Stimulated activated effector memory CD8-positive, alpha-beta T cell treated with anti-CD3 and anti-CD28 coated beads, Interleukin-12 subunit alpha, Interleukin-12 subunit beta, amount 100 ng/mL, for 72 hours (primary cell): ENCODE measurements around the gene CEMP1.

Experiments used
- ATAC-seq: fragments of 150-1000 bp; cut with Tn5 transposase; 2 replicates; pipeline ENCODE4 v1.10.0; 2021
- DNase-seq, 2 donors: peaks; one replicate each; pipeline ENCODE4 v3.0.0; 2021 to 2022; ENCODE audit warnings: low spot score in 2 of 2
- H3K27ac Mint-ChIP-seq: one replicate; pipeline ENCODE4 v1.8.0; 2022; ENCODE audit warnings: mild to moderate bottlenecking, mixed read lengths
- H3K36me3 Mint-ChIP-seq: one replicate; pipeline ENCODE4 v1.8.0; 2022; ENCODE audit warnings: mild to moderate bottlenecking, mixed read lengths
- H3K4me1 Mint-ChIP-seq: one replicate; pipeline ENCODE4 v1.8.0; 2022; ENCODE audit warnings: mixed read lengths
- H3K4me3 Mint-ChIP-seq: one replicate; pipeline ENCODE4 v1.8.0; 2022; ENCODE audit warnings: mild to moderate bottlenecking, mixed read lengths
- H3K9me3 Mint-ChIP-seq: one replicate; pipeline ENCODE4 v1.8.0; 2022; ENCODE audit warnings: mixed read lengths

The CEMP1 gene

GRCh38 chr16:2501946-2502895 is 29.0 kb downstream of the CEMP1 start:
- DNase-seq: no peak
- no peaks in the 10 kb centered on the region for H3K9me3 Mint-ChIP-seq
- H3K4me1 Mint-ChIP-seq: no peaks in the 10 kb centered on the region
- no peak for ATAC-seq
- H3K27ac Mint-ChIP-seq: no peak overlapping the region
- no peak overlapping the region for H3K4me3 Mint-ChIP-seq
- H3K36me3 Mint-ChIP-seq: peaks cover 7% of the 10 kb centered on the region

GRCh38 chr16:2500918-2501750 is 30.1 kb downstream of the CEMP1 start:
- H3K9me3 Mint-ChIP-seq: no peaks in the 10 kb centered on the region
- ATAC-seq (peak; percentile 90), DNase-seq (peak; percentile 87 to 91)
- H3K4me3 Mint-ChIP-seq: no peak overlapping the region
- peaks cover 7% of the 10 kb centered on the region for H3K36me3 Mint-ChIP-seq
- no peaks in the 10 kb centered on the region for H3K4me1 Mint-ChIP-seq
- H3K27ac Mint-ChIP-seq: no peak overlapping the region

GRCh38 chr16:2500430-2500917 is 30.7 kb downstream of the CEMP1 start:
- DNase-seq (no peak), ATAC-seq (no peak)
- H3K36me3 Mint-ChIP-seq: peaks cover 7% of the 10 kb centered on the region
- no peak overlapping the region for H3K4me3 Mint-ChIP-seq
- no peaks in the 10 kb centered on the region for H3K9me3 Mint-ChIP-seq
- H3K4me1 Mint-ChIP-seq: no peaks in the 10 kb centered on the region
- no peak overlapping the region for H3K27ac Mint-ChIP-seq

GRCh38 chr16:2499890-2500429 is 31.2 kb downstream of the CEMP1 start:
- Mint-ChIP-seq H3K4me1 (no peaks in the 10 kb centered on the region), H3K9me3 (no peaks in the 10 kb centered on the region), H3K36me3 (peaks cover 7% of the 10 kb centered on the region), H3K4me3 (no peak overlapping the region), H3K27ac (no peak overlapping the region)
- ATAC-seq: no peak
- no peak for DNase-seq

- ATAC-seq (no peak), DNase-seq (no peak)
- H3K4me3 Mint-ChIP-seq: no peak overlapping the region
- H3K4me1 Mint-ChIP-seq: no peaks in the 10 kb centered on the region
- no peaks in the 10 kb centered on the region for H3K9me3 Mint-ChIP-seq
- H3K27ac Mint-ChIP-seq: no peak overlapping the region
- H3K36me3 Mint-ChIP-seq: peaks cover 7% of the 10 kb centered on the region
Observed at GRCh38 chr16:2499454-2499853, 31.8 kb downstream of the CEMP1 start.

- Mint-ChIP-seq H3K27ac (no peak overlapping the region), H3K4me1 (no peaks in the 10 kb centered on the region), H3K9me3 (no peaks in the 10 kb centered on the region), H3K4me3 (no peak overlapping the region), H3K36me3 (peaks cover 7% of the 10 kb centered on the region)
- no peak for ATAC-seq
- no peak for DNase-seq
Observed at GRCh38 chr16:2498531-2499253, 32.5 kb downstream of the CEMP1 start.

- no peak for DNase-seq
- H3K27ac Mint-ChIP-seq: no peak overlapping the region
- H3K4me3 Mint-ChIP-seq: no peak overlapping the region
- H3K36me3 Mint-ChIP-seq: peaks cover 7% of the 10 kb centered on the region
- H3K4me1 Mint-ChIP-seq: no peaks in the 10 kb centered on the region
- no peak for ATAC-seq
- no peaks in the 10 kb centered on the region for H3K9me3 Mint-ChIP-seq
Observed at GRCh38 chr16:2497695-2498484, 33.3 kb downstream of the CEMP1 start.

- H3K9me3 Mint-ChIP-seq: no peaks in the 10 kb centered on the region
- H3K36me3 Mint-ChIP-seq: peaks cover 7% of the 10 kb centered on the region
- H3K4me3 Mint-ChIP-seq: no peak overlapping the region
- no peak for DNase-seq
- no peak overlapping the region for H3K27ac Mint-ChIP-seq
- no peak for ATAC-seq
- no peaks in the 10 kb centered on the region for H3K4me1 Mint-ChIP-seq
Observed at GRCh38 chr16:2497116-2497630, 34.0 kb downstream of the CEMP1 start.

- DNase-seq (no peak), ATAC-seq (no peak)
- no peak overlapping the region for H3K4me3 Mint-ChIP-seq
- peaks cover 7% of the 10 kb centered on the region for H3K36me3 Mint-ChIP-seq
- H3K9me3 Mint-ChIP-seq: no peaks in the 10 kb centered on the region
- H3K27ac Mint-ChIP-seq: no peak overlapping the region
- H3K4me1 Mint-ChIP-seq: no peaks in the 10 kb centered on the region
Observed at GRCh38 chr16:2496223-2497115, 34.7 kb downstream of the CEMP1 start.

- Mint-ChIP-seq H3K9me3 (no peaks in the 10 kb centered on the region), H3K4me3 (no peak overlapping the region), H3K36me3 (peaks cover 7% of the 10 kb centered on the region), H3K4me1 (no peaks in the 10 kb centered on the region), H3K27ac (no peak overlapping the region)
- DNase-seq: no peak
- no peak for ATAC-seq
Observed at GRCh38 chr16:2495041-2495440, 36.2 kb downstream of the CEMP1 start.

- no peak for DNase-seq
- no peak for ATAC-seq
- peaks cover 7% of the 10 kb centered on the region for H3K36me3 Mint-ChIP-seq
- H3K9me3 Mint-ChIP-seq: no peaks in the 10 kb centered on the region
- no peak overlapping the region for H3K4me3 Mint-ChIP-seq
- H3K27ac Mint-ChIP-seq: no peak overlapping the region
- no peaks in the 10 kb centered on the region for H3K4me1 Mint-ChIP-seq
Observed at GRCh38 chr16:2494616-2495015, 36.6 kb downstream of the CEMP1 start.

- H3K36me3 Mint-ChIP-seq: peaks cover 7% of the 10 kb centered on the region
- DNase-seq (no peak), ATAC-seq (no peak)
- H3K27ac Mint-ChIP-seq: no peak overlapping the region
- no peaks in the 10 kb centered on the region for H3K4me1 Mint-ChIP-seq
- no peaks in the 10 kb centered on the region for H3K9me3 Mint-ChIP-seq
- no peak overlapping the region for H3K4me3 Mint-ChIP-seq
Observed at GRCh38 chr16:2493605-2494004, 37.6 kb downstream of the CEMP1 start.

- H3K4me3 Mint-ChIP-seq: no peak overlapping the region
- H3K9me3 Mint-ChIP-seq: no peaks in the 10 kb centered on the region
- no peak overlapping the region for H3K27ac Mint-ChIP-seq
- H3K36me3 Mint-ChIP-seq: peaks cover under 1% of the 10 kb centered on the region
- DNase-seq: no peak
- H3K4me1 Mint-ChIP-seq: peaks cover 5% of the 10 kb centered on the region
- no peak for ATAC-seq
Observed at GRCh38 chr16:2492292-2492691, 38.9 kb downstream of the CEMP1 start.
